GM21737 (cell line): ENCODE results near the gene TMSB15A.
A peak's percentile ranks its signal among the peaks of the same experiment; 100 is the strongest.
"Not testable (repeated sequence)": the region's sequence is repeated elsewhere in the genome, so short reads cannot be mapped to it uniquely, and the experiment has no call there.

Source experiments
- ATAC-seq: cut with Tn5 transposase; IDR thresholded peaks from one replicate; pipeline ENCODE4 v1.9.1; 2021; ENCODE audit warnings: mild to moderate bottlenecking, moderate library complexity; ENCODE audit not compliant: unreplicated experiment

TMSB15A gene

GRCh38 chrX:102515975-102516941, at the start of gene TMSB15A:
Gene TMSB15A (minus strand): TSS chrX:102516739.
- peak; percentile 81 for ATAC-seq

- ATAC-seq = no peak
Observed at GRCh38 chrX:102560423-102561068, 44.0 kb upstream of the TMSB15A start.

- ATAC-seq = no peak
Observed at GRCh38 chrX:102558607-102559006, 42.1 kb upstream of the TMSB15A start.

GRCh38 chrX:102548231-102548630, 31.7 kb upstream of the TMSB15A start:
- ATAC-seq = no peak

- ATAC-seq = no peak
Observed at GRCh38 chrX:102546828-102547493, 30.4 kb upstream of the TMSB15A start.

GRCh38 chrX:102546175-102546574, 29.6 kb upstream of the TMSB15A start:
- ATAC-seq = not testable (repeated sequence)

- no peak for ATAC-seq
Observed at GRCh38 chrX:102535958-102536357, 19.4 kb upstream of the TMSB15A start.

- ATAC-seq = no peak
Observed at GRCh38 chrX:102517326-102517725, 787 bp upstream of the TMSB15A start.

- ATAC-seq = no peak
Observed at GRCh38 chrX:102514536-102514935, 2.0 kb downstream of the TMSB15A start.

- ATAC-seq = no peak
Observed at GRCh38 chrX:102498732-102499131, 17.8 kb downstream of the TMSB15A start.

- ATAC-seq = no peak
Observed at GRCh38 chrX:102491766-102492165, 24.8 kb downstream of the TMSB15A start.

GRCh38 chrX:102478765-102479164, 37.8 kb downstream of the TMSB15A start:
- not testable (repeated sequence) for ATAC-seq

- ATAC-seq = not testable (repeated sequence)
Observed at GRCh38 chrX:102471762-102472220, 44.7 kb downstream of the TMSB15A start, which contains the start of gene TCP11X2. Gene TCP11X2 (minus strand): TSS chrX:102471812.

- ATAC-seq = not testable (repeated sequence)
Observed at GRCh38 chrX:102470215-102470614, 46.3 kb downstream of the TMSB15A start.
